SK-N-SH (cell line): Measurements from ENCODE around the gene GPRIN3. TPM values are rescaled to one million over a fixed set of nuclear protein-coding genes. Genes with fewer than 3 reads are reported as not detected.

Experiments
- CTCF ChIA-PET: fragments of 300-600, 350-600 bp; formaldehyde crosslinking; extraction: SDS; loops from one replicate; lab custom pipeline; 2021; lab: Yijun Ruan, JAX
- POLR2A ChIA-PET: fragments of 350-600 bp; sonication (Branson Sonifier 250); formaldehyde crosslinking; extraction: SDS; loops from one replicate; lab custom pipeline; 2020; ENCODE audit warnings: antibody characterized with exemption, inconsistent platforms; lab: Yijun Ruan, JAX
- DNase-seq: peaks from one replicate; pipeline ENCODE4 v3.0.0; 2012
- H2AFZ ChIP-seq: fragments of 200-600 bp; sonication (generic); 2 replicates; pipeline ENCODE4 v1.8.1; 2016; ENCODE audit warnings: antibody characterized with exemption, mild to moderate bottlenecking, low read depth
- H3F3A ChIP-seq: fragments of 200-600 bp; sonication (generic); replicated peaks from 2 replicates; pipeline ENCODE3; 2016; ENCODE audit warnings: antibody characterized with exemption, mild to moderate bottlenecking; ENCODE audit not compliant: insufficient read depth
- H3K27ac ChIP-seq, 2 experiments: fragments of 200-500 bp in 1 of 2; fragments of 200-600 bp in 1 of 2; sonication (Bioruptor generic) in 1 of 2; sonication (generic), shearing (Covaris generic) in 1 of 2; 2 replicates each; pipeline versions ENCODE4 v1.5.1 to v1.6.1; 2014 to 2016; ENCODE audit warnings: low read depth in 2 of 2, inconsistent platforms in 1 of 2, low read length in 1 of 2, mild to moderate bottlenecking in 1 of 2, mixed read lengths in 1 of 2
- H3K27me3 ChIP-seq: fragments of 200-600 bp; sonication (generic), shearing (Covaris generic); 2 replicates; pipeline ENCODE4 v1.6.1; 2016; ENCODE audit warnings: mixed run types; ENCODE audit not compliant: insufficient read depth
- H3K36me3 ChIP-seq, 2 experiments: fragments of 200-500 bp in 1 of 2; fragments of 200-600 bp in 1 of 2; sonication (Bioruptor generic) in 1 of 2; sonication (generic) in 1 of 2; replicated peaks in 1 of 2; 2 replicates each; pipeline versions ENCODE3 to v1.5.1; 2014 to 2016; ENCODE audit warnings: low read length in 1 of 2, mild to moderate bottlenecking in 1 of 2; ENCODE audit not compliant: insufficient read depth in 2 of 2, control insufficient read depth in 1 of 2
- H3K4me1 ChIP-seq, 2 experiments: fragments of 200-500 bp in 1 of 2; fragments of 200-600 bp in 1 of 2; sonication (Bioruptor generic) in 1 of 2; sonication (generic), shearing (Covaris generic) in 1 of 2; 2 replicates each; pipeline versions ENCODE4 v1.5.1 to v1.6.1; 2014 to 2016; ENCODE audit warnings: low read depth in 1 of 2, low read length in 1 of 2, mixed run types in 1 of 2; ENCODE audit not compliant: insufficient read depth in 2 of 2, control insufficient read depth in 1 of 2
- H3K4me2 ChIP-seq: fragments of 200-600 bp; sonication (generic), shearing (Covaris generic); 2 replicates; pipeline ENCODE4 v1.6.1; 2017; ENCODE audit warnings: mixed run types
- H3K4me3 ChIP-seq, 2 experiments: fragments of 200-500 bp in 1 of 2; fragments of 200-600 bp in 1 of 2; sonication (Bioruptor generic) in 1 of 2; sonication (generic), shearing (Covaris generic) in 1 of 2; 2 replicates each; pipeline versions ENCODE4 v1.5.1 to v1.8.1; 2014 to 2016; ENCODE audit warnings: low read depth in 2 of 2, inconsistent platforms in 1 of 2, low read length in 1 of 2, mild to moderate bottlenecking in 1 of 2, mixed read lengths in 1 of 2, moderate library complexity in 1 of 2
- H3K79me2 ChIP-seq: fragments of 200-600 bp; sonication (generic); 2 replicates; pipeline ENCODE4 v1.8.1; 2017; ENCODE audit warnings: mild to moderate bottlenecking; ENCODE audit not compliant: insufficient read depth
- H3K9ac ChIP-seq: fragments of 200-600 bp; sonication (generic); 2 replicates; pipeline ENCODE4 v1.6.1; 2017; ENCODE audit warnings: mixed run types
- H3K9me2 ChIP-seq: fragments of 200-600 bp; sonication (generic); 2 replicates; pipeline ENCODE4 v1.6.1; 2017; ENCODE audit warnings: mixed run types
- H3K9me3 ChIP-seq: fragments of 200-600 bp; sonication (generic); 2 replicates; pipeline ENCODE4 v1.6.1; 2017; ENCODE audit warnings: mixed run types, mild to moderate bottlenecking, moderate library complexity
- H4K20me1 ChIP-seq: fragments of 200-600 bp; sonication (generic); 2 replicates; pipeline ENCODE4 v1.6.1; 2017; ENCODE audit warnings: mild to moderate bottlenecking, mixed run types; ENCODE audit not compliant: insufficient read depth
- CTCF ChIP-seq: fragments of 200-600 bp; sonication (generic); IDR thresholded peaks from 2 replicates; pipeline ENCODE4 v1.6.1; 2017; ENCODE audit warnings: antibody characterized with exemption, mild to moderate bottlenecking, moderate library complexity
- EP300 ChIP-seq, 2 experiments: IDR thresholded peaks; 2 replicates each; pipeline versions ENCODE4 v1.4.0 to v1.6.1; 2012; ENCODE audit warnings: borderline replicate concordance in 1 of 2, low read depth in 1 of 2, low read length in 1 of 2
- EZH2phosphoT487 ChIP-seq: fragments of 200-600 bp; sonication (generic); IDR thresholded peaks from 2 replicates; pipeline ENCODE4 v1.6.1; 2017; ENCODE audit warnings: low read depth, mixed run types, mild to moderate bottlenecking, antibody characterized with exemption, moderate library complexity, borderline replicate concordance
- FOSL2 ChIP-seq: IDR thresholded peaks from 2 replicates; pipeline ENCODE4 v1.4.0; 2012; ENCODE audit warnings: low read depth, mild to moderate bottlenecking, moderate library complexity, borderline replicate concordance
- FOXJ3 ChIP-seq: sonication (generic); formaldehyde crosslinking; IDR thresholded peaks from 2 replicates; pipeline ENCODE4 v1.5.1; 2020; ENCODE audit warnings: mild to moderate bottlenecking, missing genetic modification reagents
- GABPA ChIP-seq: IDR thresholded peaks from 2 replicates; pipeline ENCODE4 v1.4.0; 2012; ENCODE audit warnings: low read depth, mild to moderate bottlenecking
- GATA2 ChIP-seq: sonication (generic); formaldehyde crosslinking; IDR thresholded peaks from 2 replicates; pipeline ENCODE4 v1.5.0; 2020; ENCODE audit warnings: mild to moderate bottlenecking, missing genetic modification reagents
- JUND ChIP-seq: IDR thresholded peaks from 2 replicates; pipeline ENCODE4 v1.4.0; 2012
- MEF2A ChIP-seq: IDR thresholded peaks from 2 replicates; pipeline ENCODE4 v1.4.0; 2012; ENCODE audit warnings: low read depth, borderline replicate concordance
- MXI1 ChIP-seq: IDR thresholded peaks from 2 replicates; pipeline ENCODE4 v1.6.1; 2012; ENCODE audit warnings: mild to moderate bottlenecking, low read depth, low read length, improper control_type of control experiment
- NFIC ChIP-seq: IDR thresholded peaks from 2 replicates; pipeline ENCODE4 v1.4.0; 2012; ENCODE audit warnings: borderline replicate concordance
- POLR2AphosphoS5 ChIP-seq: IDR thresholded peaks from 2 replicates; pipeline ENCODE4 v1.6.1; 2012; ENCODE audit warnings: low read depth, low read length
- RAD21 ChIP-seq: IDR thresholded peaks from 2 replicates; pipeline ENCODE4 v1.6.1; 2012; ENCODE audit warnings: mild to moderate bottlenecking, low read length
- RFX5 ChIP-seq: IDR thresholded peaks from 2 replicates; pipeline ENCODE4 v1.6.1; 2012; ENCODE audit warnings: mild to moderate bottlenecking, improper control_type of control experiment, low read length
- SIN3A ChIP-seq: IDR thresholded peaks from 2 replicates; pipeline ENCODE4 v1.6.1; 2012; ENCODE audit warnings: low read depth, mild to moderate bottlenecking, low read length, moderate library complexity, borderline replicate concordance
- SMC3 ChIP-seq: IDR thresholded peaks from 2 replicates; pipeline ENCODE4 v1.6.1; 2012; ENCODE audit warnings: low read depth, low read length, improper control_type of control experiment
- TAF1 ChIP-seq: IDR thresholded peaks from 2 replicates; pipeline ENCODE4 v1.6.1; 2012; ENCODE audit warnings: low read depth, mild to moderate bottlenecking, low read length, moderate library complexity, borderline replicate concordance
- TCF12 ChIP-seq: IDR thresholded peaks from 2 replicates; pipeline ENCODE4 v1.4.0; 2012
- TEAD4 ChIP-seq: IDR thresholded peaks from 2 replicates; pipeline ENCODE4 v1.4.0; 2012; ENCODE audit warnings: mild to moderate bottlenecking, borderline replicate concordance; ENCODE audit not compliant: insufficient read depth
- ZBTB33 ChIP-seq: IDR thresholded peaks from 2 replicates; pipeline ENCODE4 v1.4.0; 2012; ENCODE audit warnings: low read depth, borderline replicate concordance
- WGBS: methylation state at CpG from one replicate; pipeline ENCODE4 v1.1.6; 2017; ENCODE audit warnings: low lambda C conversion rate; 5-methylcytosine and 5-hydroxymethylcytosine counted together
- polyA plus RNA-seq, 3 experiments: library from polyadenylated mRNA; depleted of rRNA; stranded (reverse); fragments of >200 nt; gene quantifications; 2 replicates each; pipeline ENCODE4 v1.2.3, GENCODE V29; 2012

Gene GPRIN3
- polyA plus RNA-seq, 1 of the 3 experiments (the other 2 are of a cell fraction) = not detected

DNA sequence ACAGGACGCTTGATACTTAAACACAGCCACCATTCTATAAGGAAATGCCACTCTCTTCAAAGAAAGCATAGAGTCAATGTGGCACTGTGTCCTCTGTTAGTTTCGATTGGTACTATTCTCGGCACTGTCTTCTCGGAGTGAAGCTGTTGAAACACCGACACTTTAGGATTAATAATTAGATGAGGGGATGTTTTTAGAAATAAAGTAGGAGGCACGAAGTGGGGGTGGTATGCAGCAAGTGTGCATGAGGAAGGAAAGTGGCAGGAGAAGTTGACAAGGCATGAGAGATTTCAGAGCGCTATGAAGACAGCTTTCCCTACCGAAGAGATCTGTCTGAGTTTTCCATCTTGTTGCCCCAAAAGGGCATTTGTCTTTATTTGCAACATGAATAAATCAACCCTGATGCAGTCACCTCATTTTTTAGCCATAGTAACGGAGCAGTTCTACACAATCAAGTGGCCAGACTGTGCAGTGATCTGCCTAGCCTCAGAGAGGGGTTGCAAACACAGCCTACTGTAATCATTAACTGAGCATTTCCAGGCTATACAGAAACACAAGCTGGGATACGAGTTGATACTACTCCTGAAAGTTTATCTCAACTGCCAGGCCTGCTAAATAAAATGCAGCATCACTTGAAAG is 8.3 kb downstream of the GPRIN3 start:
- Histone ChIP-seq H3F3A (no peaks in the 10 kb centered on the region), H3K4me2 (no peak overlapping the region), H3K27ac (no peak overlapping the region), H3K9me3 (no peaks in the 10 kb centered on the region), H3K36me3 (no peaks in the 10 kb centered on the region), H4K20me1 (no peaks in the 10 kb centered on the region), H3K27me3 (no peaks in the 10 kb centered on the region), H2AFZ (no peak overlapping the region), H3K9ac (no peak overlapping the region), H3K4me1 (no peaks in the 10 kb centered on the region; a peak in 1 of 4 replicates), H3K79me2 (no peaks in the 10 kb centered on the region), H3K9me2 (no peaks in the 10 kb centered on the region), H3K4me3 (no peak overlapping the region)
- 47% methylated on average over 10 of the region's 10 CpGs for WGBS
- no peak for DNase-seq
- TF ChIP-seq GABPA (no peak), GATA2 (CRISPR knock-in tag) (no peak), RAD21 (no peak), MXI1 (no peak), FOSL2 (no peak), ZBTB33 (no peak), JUND (no peak), FOXJ3 (CRISPR knock-in tag) (no peak)
- ChIA-PET POLR2A (no interaction called here), CTCF (interaction anchor here (0.6 to 1.1 kb wide), 2 partner anchors 38 to 69 kb away, joined by 3 to 4 read pairs; no protein-coding TSS in a partner anchor)

GRCh38 chr4:89298788-89299152 is 8.8 kb downstream of the GPRIN3 start:
- Histone ChIP-seq H3K27ac (no peak overlapping the region), H4K20me1 (no peaks in the 10 kb centered on the region), H3K9ac (no peak overlapping the region), H3K9me2 (no peaks in the 10 kb centered on the region), H3K79me2 (no peaks in the 10 kb centered on the region), H3K4me1 (no peaks in the 10 kb centered on the region; a peak in 1 of 4 replicates), H2AFZ (no peak overlapping the region), H3K4me2 (no peak overlapping the region), H3F3A (no peaks in the 10 kb centered on the region), H3K9me3 (no peaks in the 10 kb centered on the region), H3K36me3 (no peaks in the 10 kb centered on the region), H3K27me3 (no peaks in the 10 kb centered on the region), H3K4me3 (no peak overlapping the region)
- ChIA-PET POLR2A (no interaction called here), CTCF (interaction anchor here (1.1 kb wide), 1 partner anchor 38 kb away, joined by 3 read pairs; no protein-coding TSS in a partner anchor)
- WGBS = 63% methylated on average over 2 of the region's 2 CpGs
- no peak for DNase-seq
- TF ChIP-seq ZBTB33 = no peak
- no peak for TF ChIP-seq SIN3A
- TF ChIP-seq MEF2A = no peak
- no peak for TF ChIP-seq TAF1
- no peak for TF ChIP-seq CTCF
- no peak for TF ChIP-seq EZH2phosphoT487
- TF ChIP-seq POLR2AphosphoS5 = no peak
- TF ChIP-seq TCF12 = no peak
- no peak for TF ChIP-seq MXI1
- no peak for TF ChIP-seq TEAD4
- no peak for TF ChIP-seq FOSL2
- no peak for TF ChIP-seq GATA2 (CRISPR knock-in tag)
- no peak for TF ChIP-seq SMC3
- no peak for TF ChIP-seq RFX5
- TF ChIP-seq NFIC = no peak
- TF ChIP-seq EP300 (IDR thresholded peaks at IDR 0.05; ENCODE audit: borderline replicate concordance in 1 of 2, low read depth in 1 of 2, low read length in 1 of 2) = no peak
- TF ChIP-seq GABPA = no peak
